ENCODE measurements around the gene PFKP.

DNA sequence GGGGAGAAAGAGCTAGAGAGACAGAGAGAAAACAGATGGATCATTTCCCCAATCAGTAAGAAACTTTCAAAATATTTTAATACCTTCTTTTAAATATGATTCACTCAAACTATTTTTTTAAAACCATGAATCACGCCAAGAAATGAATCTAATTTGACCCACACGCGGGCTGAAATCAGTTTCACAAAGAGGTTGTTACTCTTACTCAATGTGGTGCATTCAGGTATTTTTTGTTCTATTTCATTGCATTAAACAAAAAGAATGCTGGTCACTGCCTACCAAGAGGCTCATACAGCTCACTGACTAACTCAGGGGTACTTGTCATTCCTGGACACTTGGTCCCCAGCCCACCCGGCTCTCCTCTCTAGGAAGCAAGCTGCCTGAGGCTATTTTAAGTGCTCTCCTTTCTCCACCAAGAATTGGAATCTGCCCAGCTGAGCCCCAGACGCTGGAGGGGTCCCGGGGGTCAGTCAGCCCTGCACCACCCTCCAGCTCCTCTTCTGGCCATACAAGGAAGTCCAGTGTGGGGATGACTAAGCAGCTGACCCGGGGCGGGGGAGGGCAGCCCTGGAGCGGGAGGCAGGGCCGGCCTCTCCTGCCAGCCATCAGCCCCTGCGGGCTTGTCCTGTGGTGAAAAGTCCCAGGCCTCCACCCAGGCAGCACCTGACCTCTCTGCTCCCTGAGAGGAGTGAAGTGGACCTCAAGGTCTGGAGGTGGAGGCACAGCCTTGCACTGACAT lies 21.7 kb upstream of the PFKP start:
- TF ChIP-seq, protein P1, sequence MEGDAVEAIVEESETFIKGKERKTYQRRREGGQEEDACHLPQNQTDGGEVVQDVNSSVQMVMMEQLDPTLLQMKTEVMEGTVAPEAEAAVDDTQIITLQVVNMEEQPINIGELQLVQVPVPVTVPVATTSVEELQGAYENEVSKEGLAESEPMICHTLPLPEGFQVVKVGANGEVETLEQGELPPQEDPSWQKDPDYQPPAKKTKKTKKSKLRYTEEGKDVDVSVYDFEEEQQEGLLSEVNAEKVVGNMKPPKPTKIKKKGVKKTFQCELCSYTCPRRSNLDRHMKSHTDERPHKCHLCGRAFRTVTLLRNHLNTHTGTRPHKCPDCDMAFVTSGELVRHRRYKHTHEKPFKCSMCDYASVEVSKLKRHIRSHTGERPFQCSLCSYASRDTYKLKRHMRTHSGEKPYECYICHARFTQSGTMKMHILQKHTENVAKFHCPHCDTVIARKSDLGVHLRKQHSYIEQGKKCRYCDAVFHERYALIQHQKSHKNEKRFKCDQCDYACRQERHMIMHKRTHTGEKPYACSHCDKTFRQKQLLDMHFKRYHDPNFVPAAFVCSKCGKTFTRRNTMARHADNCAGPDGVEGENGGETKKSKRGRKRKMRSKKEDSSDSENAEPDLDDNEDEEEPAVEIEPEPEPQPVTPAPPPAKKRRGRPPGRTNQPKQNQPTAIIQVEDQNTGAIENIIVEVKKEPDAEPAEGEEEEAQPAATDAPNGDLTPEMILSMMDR (IDR thresholded peaks at IDR 0.05) = no peak
- TF ChIP-seq POLR2AphosphoS5 (IDR thresholded peaks at IDR 0.05; ENCODE audit: low read depth, low read length) (no peak), SIN3A (IDR thresholded peaks at IDR 0.05; ENCODE audit: borderline replicate concordance, insufficient read depth, low read depth, low read length) (no peak)
- TF ChIP-seq, protein P2, sequence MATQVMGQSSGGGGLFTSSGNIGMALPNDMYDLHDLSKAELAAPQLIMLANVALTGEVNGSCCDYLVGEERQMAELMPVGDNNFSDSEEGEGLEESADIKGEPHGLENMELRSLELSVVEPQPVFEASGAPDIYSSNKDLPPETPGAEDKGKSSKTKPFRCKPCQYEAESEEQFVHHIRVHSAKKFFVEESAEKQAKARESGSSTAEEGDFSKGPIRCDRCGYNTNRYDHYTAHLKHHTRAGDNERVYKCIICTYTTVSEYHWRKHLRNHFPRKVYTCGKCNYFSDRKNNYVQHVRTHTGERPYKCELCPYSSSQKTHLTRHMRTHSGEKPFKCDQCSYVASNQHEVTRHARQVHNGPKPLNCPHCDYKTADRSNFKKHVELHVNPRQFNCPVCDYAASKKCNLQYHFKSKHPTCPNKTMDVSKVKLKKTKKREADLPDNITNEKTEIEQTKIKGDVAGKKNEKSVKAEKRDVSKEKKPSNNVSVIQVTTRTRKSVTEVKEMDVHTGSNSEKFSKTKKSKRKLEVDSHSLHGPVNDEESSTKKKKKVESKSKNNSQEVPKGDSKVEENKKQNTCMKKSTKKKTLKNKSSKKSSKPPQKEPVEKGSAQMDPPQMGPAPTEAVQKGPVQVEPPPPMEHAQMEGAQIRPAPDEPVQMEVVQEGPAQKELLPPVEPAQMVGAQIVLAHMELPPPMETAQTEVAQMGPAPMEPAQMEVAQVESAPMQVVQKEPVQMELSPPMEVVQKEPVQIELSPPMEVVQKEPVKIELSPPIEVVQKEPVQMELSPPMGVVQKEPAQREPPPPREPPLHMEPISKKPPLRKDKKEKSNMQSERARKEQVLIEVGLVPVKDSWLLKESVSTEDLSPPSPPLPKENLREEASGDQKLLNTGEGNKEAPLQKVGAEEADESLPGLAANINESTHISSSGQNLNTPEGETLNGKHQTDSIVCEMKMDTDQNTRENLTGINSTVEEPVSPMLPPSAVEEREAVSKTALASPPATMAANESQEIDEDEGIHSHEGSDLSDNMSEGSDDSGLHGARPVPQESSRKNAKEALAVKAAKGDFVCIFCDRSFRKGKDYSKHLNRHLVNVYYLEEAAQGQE (IDR thresholded peaks at IDR 0.05; ENCODE audit: insufficient read depth in 1 of 2, low read depth in 2 of 2, low read length in 1 of 2) = no peak
